Peyer's patch (tissue), 4 donors: ENCODE results near the gene OR2AT4.

Experiments
- CTCF ChIP-seq, 6 experiments: fragments of 450-650 bp in 4 of 6; fragments of 200-600 bp in 2 of 6; sonication (generic) in 1 of 6; IDR thresholded peaks; one replicate each; pipeline ENCODE4 v1.5.1; 2017 to 2019; ENCODE audit warnings: antibody characterized with exemption in 6 of 6, mild to moderate bottlenecking in 3 of 6, moderate library complexity in 1 of 6
- POLR2A ChIP-seq, 2 donors: fragments of 450-650 bp; IDR thresholded peaks; one replicate each; pipeline ENCODE4 v1.5.1; 2017; ENCODE audit warnings: antibody characterized with exemption in 2 of 2, mild to moderate bottlenecking in 2 of 2, moderate library complexity in 2 of 2

GRCh38 chr11:75059299-75059698, 37.4 kb downstream of the OR2AT4 start:
- TF ChIP-seq CTCF (IDR thresholded peaks at IDR 0.05) (no peak), POLR2A (IDR thresholded peaks at IDR 0.05) (no peak)
